Cardiac septum (tissue), 1 donor: ENCODE results near the gene ABCG2. TPM values are rescaled to one million over a fixed set of nuclear protein-coding genes. Genes with fewer than 3 reads are reported as not detected.

ENCODE experiments used
- DNase-seq: peaks from one replicate; pipeline ENCODE4 v3.0.0-alpha.2; 2020; ENCODE audit warnings: low spot score
- intact Hi-C: fragments of 100-400 bp; cut with DNase I; formaldehyde crosslinking; loops from one replicate; pipeline ENCODE4 v1.14.0; 2022
- long read RNA-seq: library from polyadenylated mRNA; unstranded; transcript quantifications from one replicate; pipeline ENCODE4 v2.0.0, GENCODE V29; 2021
- total RNA-seq: library from RNA; stranded (reverse); fragmentation: NEBNext Ultra II Directional; extraction: Animal tissue kit (Norgen Biotek cat#: 25700); gene quantifications from one replicate; pipeline ENCODE4 v1.2.1, GENCODE V29; 2021
- donor health status: DM: no; HTN: no; CAD: no.

The ABCG2 gene
- 4.4 TPM for total RNA-seq
- long read RNA-seq, partial matches to known transcripts: 0 of 1 reads
- long read RNA-seq, other reads (novel, unspliced or antisense): 1 of 1 reads

- no peak for DNase-seq
- intact Hi-C loops: no loop called here
These were observed at the start of gene ABCG2 for GRCh38 chr4:88158489-88159228. Gene ABCG2 (minus strand): TSS chr4:88158639. CDS start chr4:88139995, 18,644 bp downstream.

- DNase-seq: no peak
- intact Hi-C loops: no loop called here
These were observed 49.7 kb upstream of the ABCG2 start for GRCh38 chr4:88208156-88208555.

GRCh38 chr4:88207171-88207570 lies 48.7 kb upstream of the ABCG2 start:
- intact Hi-C loops: no loop called here
- DNase-seq: no peak

- intact Hi-C loops: no loop called here
- DNase-seq: no peak
These were observed 46.4 kb upstream of the ABCG2 start for GRCh38 chr4:88204882-88205281.

GRCh38 chr4:88202443-88202842 lies 44.0 kb upstream of the ABCG2 start:
- intact Hi-C loops: no loop called here
- no peak for DNase-seq

GRCh38 chr4:88200186-88200585 lies 41.7 kb upstream of the ABCG2 start:
- intact Hi-C loops: no loop called here
- DNase-seq: no peak

- no peak for DNase-seq
- intact Hi-C loops: no loop called here
These were observed 38.2 kb upstream of the ABCG2 start for GRCh38 chr4:88196523-88197185.

- DNase-seq: no peak
- intact Hi-C loops: no loop called here
These were observed 37.5 kb upstream of the ABCG2 start for GRCh38 chr4:88196013-88196365.

- intact Hi-C loops: no loop called here
- no peak for DNase-seq
These were observed 37.0 kb upstream of the ABCG2 start for GRCh38 chr4:88195328-88196012.

GRCh38 chr4:88191404-88191803 lies 33.0 kb upstream of the ABCG2 start:
- DNase-seq: no peak
- intact Hi-C loops: no loop called here

GRCh38 chr4:88189881-88190585 lies 31.6 kb upstream of the ABCG2 start:
- intact Hi-C loops: no loop called here

GRCh38 chr4:88189418-88189738 lies 30.9 kb upstream of the ABCG2 start:
- no peak for DNase-seq
- intact Hi-C loops: no loop called here

More at GRCh38 chr4:88189881-88190585, 31.6 kb upstream of the ABCG2 start:
- DNase-seq: no peak

- DNase-seq: no peak
- intact Hi-C loops: no loop called here
These were observed 30.4 kb upstream of the ABCG2 start for GRCh38 chr4:88188738-88189417.

- DNase-seq: no peak
- intact Hi-C loops: no loop called here
These were observed 29.3 kb upstream of the ABCG2 start for GRCh38 chr4:88187766-88188165.

- intact Hi-C loops: no loop called here
- DNase-seq: no peak
These were observed 27.5 kb upstream of the ABCG2 start for GRCh38 chr4:88185906-88186305.

- intact Hi-C loops: no loop called here
These were observed 20.8 kb upstream of the ABCG2 start for GRCh38 chr4:88179261-88179660.

GRCh38 chr4:88178626-88179231 lies 20.3 kb upstream of the ABCG2 start:
- intact Hi-C loops: no loop called here
- DNase-seq: no peak

More at GRCh38 chr4:88179261-88179660, 20.8 kb upstream of the ABCG2 start:
- no peak for DNase-seq

- intact Hi-C loops: no loop called here
- DNase-seq: no peak
These were observed 19.7 kb upstream of the ABCG2 start for GRCh38 chr4:88177983-88178625.

GRCh38 chr4:88172987-88173386 lies 14.5 kb upstream of the ABCG2 start:
- no peak for DNase-seq
- intact Hi-C loops: no loop called here
